Neural progenitor cell (in vitro differentiated cells): ENCODE measurements around the gene SHC3. TPM values are rescaled to one million over a fixed set of nuclear protein-coding genes. Genes with fewer than 3 reads are reported as not detected.
A peak's percentile ranks its signal among the peaks of the same experiment; 100 is the strongest.

Experiments used
- DNase-seq: peaks from one replicate; pipeline ENCODE4 v3.0.0-alpha.2; 2016; ENCODE audit warnings: low spot score
- H2AFZ ChIP-seq: fragments of 200-600 bp; sonication (generic); replicated peaks from 2 replicates; pipeline ENCODE4 v1.6.1; 2016; ENCODE audit warnings: antibody characterized with exemption
- H3F3A ChIP-seq: fragments of 200-600 bp; sonication (generic); 2 replicates; pipeline ENCODE4 v1.6.1; 2016; ENCODE audit warnings: antibody characterized with exemption, low read depth
- H3K27ac ChIP-seq: fragments of 200-600 bp; sonication (generic); 2 replicates; pipeline ENCODE4 v1.5.1; 2016; ENCODE audit warnings: mild to moderate bottlenecking
- H3K27me3 ChIP-seq: fragments of 200-600 bp; sonication (generic); 2 replicates; pipeline ENCODE4 v1.6.1; 2016; ENCODE audit warnings: mild to moderate bottlenecking, moderate library complexity
- H3K36me3 ChIP-seq: fragments of 200-600 bp; sonication (generic); 2 replicates; pipeline ENCODE4 v1.5.1; 2016
- H3K4me1 ChIP-seq: fragments of 200-600 bp; sonication (generic); 2 replicates; pipeline ENCODE4 v1.6.1; 2016; ENCODE audit warnings: mixed run types
- H3K4me2 ChIP-seq: fragments of 200-600 bp; sonication (generic); 2 replicates; pipeline ENCODE4 v1.6.1; 2016
- H3K4me3 ChIP-seq: fragments of 200-600 bp; sonication (generic); 2 replicates; pipeline ENCODE4 v1.5.1; 2016
- H3K79me2 ChIP-seq: fragments of 200-600 bp; sonication (generic); 2 replicates; pipeline ENCODE4 v1.6.1; 2016; ENCODE audit warnings: low read depth
- H3K9ac ChIP-seq: fragments of 200-600 bp; sonication (generic); 2 replicates; pipeline ENCODE4 v1.6.1; 2016
- H3K9me3 ChIP-seq: fragments of 200-600 bp; sonication (generic); 2 replicates; pipeline ENCODE4 v1.5.1; 2016; ENCODE audit warnings: low read depth
- H4K20me1 ChIP-seq: fragments of 200-600 bp; sonication (generic); 2 replicates; pipeline ENCODE4 v1.6.1; 2016; ENCODE audit warnings: low read depth
- H3K27ac Mint-ChIP-seq: 3 replicates; pipeline ENCODE4 v1.8.0; 2021; ENCODE audit warnings: mixed read lengths
- H3K27me3 Mint-ChIP-seq: 2 replicates; pipeline ENCODE4 v1.8.0; 2022; ENCODE audit warnings: low read depth, mild to moderate bottlenecking, inconsistent platforms, moderate library complexity, mixed read lengths; ENCODE audit not compliant: insufficient read depth
- H3K36me3 Mint-ChIP-seq: 3 replicates; pipeline ENCODE4 v1.8.0; 2021; ENCODE audit warnings: mixed read lengths
- H3K4me1 Mint-ChIP-seq: 3 replicates; pipeline ENCODE4 v1.8.0; 2021; ENCODE audit warnings: mixed read lengths
- H3K4me3 Mint-ChIP-seq: 3 replicates; pipeline ENCODE4 v1.8.0; 2021; ENCODE audit warnings: mild to moderate bottlenecking, moderate library complexity, mixed read lengths
- H3K9me3 Mint-ChIP-seq: 3 replicates; pipeline ENCODE4 v1.8.0; 2020; ENCODE audit warnings: mixed read lengths
- EZH2 ChIP-seq: fragments of 200-600 bp; sonication (generic); IDR thresholded peaks from 2 replicates; pipeline ENCODE4 v1.6.1; 2017; ENCODE audit warnings: antibody characterized with exemption, mild to moderate bottlenecking, moderate library complexity
- EZH2phosphoT487 ChIP-seq: fragments of 200-600 bp; sonication (generic); IDR thresholded peaks from 2 replicates; pipeline ENCODE4 v1.6.1; 2017; ENCODE audit warnings: antibody characterized with exemption
- total RNA-seq: library from RNA; depleted of rRNA; stranded (reverse); fragments of >200 nt; gene quantifications from 2 replicates; pipeline ENCODE4 v1.2.3, GENCODE V29; 2015; ENCODE audit warnings: low replicate concordance
- TF ChIP-seq, protein P1 (sequence below): fragments of 200-600 bp; sonication (generic); IDR thresholded peaks from 2 replicates; pipeline ENCODE4 v1.5.1; 2017; ENCODE audit warnings: antibody characterized with exemption, mild to moderate bottlenecking

The SHC3 gene
- total RNA-seq, 1 donor from 2014 or later, result 0.64 TPM

DNA sequence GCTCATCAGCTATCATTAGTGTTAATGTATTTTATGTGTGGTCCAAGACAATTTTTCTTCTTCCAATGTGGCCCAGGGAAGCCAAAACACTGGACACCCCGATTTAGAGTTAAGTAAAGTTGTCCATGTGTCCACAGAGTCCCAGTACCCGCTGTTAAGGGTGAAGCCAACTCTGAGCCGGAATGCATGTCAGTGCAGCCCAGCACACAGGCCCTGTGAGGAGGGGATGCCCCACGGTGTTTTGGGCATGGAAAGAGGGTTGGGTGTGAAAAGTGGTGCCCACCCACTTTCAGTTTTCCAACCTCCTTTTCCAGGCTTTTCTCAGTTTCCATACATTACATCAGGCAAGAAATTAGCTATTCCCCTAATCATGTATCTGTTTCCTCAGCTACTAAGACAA, 24.4 kb downstream of the SHC3 start:
- no peak for TF ChIP-seq EZH2
- TF ChIP-seq, protein P1, sequence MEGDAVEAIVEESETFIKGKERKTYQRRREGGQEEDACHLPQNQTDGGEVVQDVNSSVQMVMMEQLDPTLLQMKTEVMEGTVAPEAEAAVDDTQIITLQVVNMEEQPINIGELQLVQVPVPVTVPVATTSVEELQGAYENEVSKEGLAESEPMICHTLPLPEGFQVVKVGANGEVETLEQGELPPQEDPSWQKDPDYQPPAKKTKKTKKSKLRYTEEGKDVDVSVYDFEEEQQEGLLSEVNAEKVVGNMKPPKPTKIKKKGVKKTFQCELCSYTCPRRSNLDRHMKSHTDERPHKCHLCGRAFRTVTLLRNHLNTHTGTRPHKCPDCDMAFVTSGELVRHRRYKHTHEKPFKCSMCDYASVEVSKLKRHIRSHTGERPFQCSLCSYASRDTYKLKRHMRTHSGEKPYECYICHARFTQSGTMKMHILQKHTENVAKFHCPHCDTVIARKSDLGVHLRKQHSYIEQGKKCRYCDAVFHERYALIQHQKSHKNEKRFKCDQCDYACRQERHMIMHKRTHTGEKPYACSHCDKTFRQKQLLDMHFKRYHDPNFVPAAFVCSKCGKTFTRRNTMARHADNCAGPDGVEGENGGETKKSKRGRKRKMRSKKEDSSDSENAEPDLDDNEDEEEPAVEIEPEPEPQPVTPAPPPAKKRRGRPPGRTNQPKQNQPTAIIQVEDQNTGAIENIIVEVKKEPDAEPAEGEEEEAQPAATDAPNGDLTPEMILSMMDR, result no peak
- no peak for TF ChIP-seq EZH2phosphoT487
- no peaks in the 10 kb centered on the region for H3K36me3 ChIP-seq

DNA sequence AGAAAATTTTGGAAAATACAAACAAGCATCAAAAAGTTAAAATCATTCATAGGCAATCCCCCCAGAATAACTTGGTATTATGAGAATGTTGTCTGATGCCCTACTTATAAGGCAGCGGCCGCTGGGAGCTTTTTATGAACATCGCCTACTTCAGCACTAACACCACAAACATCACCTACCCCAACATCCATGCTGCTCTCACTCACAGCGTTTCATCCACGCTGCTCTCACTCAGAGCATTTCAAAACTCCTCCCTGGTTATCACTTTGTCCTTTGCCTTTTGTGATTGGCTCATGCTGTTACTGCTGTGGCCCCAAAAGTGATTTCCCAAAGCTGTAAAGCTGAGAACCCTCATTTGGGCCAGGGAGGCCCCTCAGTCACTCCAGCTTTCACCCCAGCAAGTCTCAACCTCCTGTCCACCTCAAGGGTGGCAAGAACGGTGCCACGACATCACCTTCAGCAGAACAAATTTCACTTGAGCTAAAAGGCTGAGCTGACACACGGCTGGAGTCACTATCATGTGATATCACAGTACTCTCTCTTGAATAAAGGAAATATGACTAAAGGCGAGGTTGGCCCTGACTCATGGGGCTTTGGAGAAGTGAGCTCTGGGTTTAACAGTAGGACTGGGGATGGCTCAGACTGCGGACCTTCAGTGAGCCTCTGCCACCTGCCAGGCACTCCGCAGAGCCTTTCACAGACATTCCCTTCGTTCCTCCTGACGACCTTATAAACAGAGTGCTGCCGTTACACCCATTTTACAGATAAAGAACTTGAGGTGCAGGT, 25.2 kb downstream of the SHC3 start:
- DNase-seq, result no peak
- Histone ChIP-seq H3K4me2 (no peak overlapping the region), H2AFZ (no peak overlapping the region), H3K4me1 (no peaks in the 10 kb centered on the region), H4K20me1 (no peaks in the 10 kb centered on the region), H3K9me3 (no peaks in the 10 kb centered on the region), H3K27ac (no peak overlapping the region), H3K27me3 (no peaks in the 10 kb centered on the region), H3K79me2 (no peaks in the 10 kb centered on the region), H3K36me3 (no peaks in the 10 kb centered on the region), H3K9ac (no peak overlapping the region), H3F3A (no peaks in the 10 kb centered on the region), H3K4me3 (no peak overlapping the region)
- Mint-ChIP-seq H3K36me3 (peaks cover 37% of the 10 kb centered on the region), H3K4me1 (peaks cover 8% of the 10 kb centered on the region), H3K9me3 (peaks cover 11% of the 10 kb centered on the region), H3K4me3 (no peak overlapping the region), H3K27me3 (no peaks in the 10 kb centered on the region), H3K27ac (peak overlapping the region; percentile 53)
- TF ChIP-seq EZH2phosphoT487 (no peak), EZH2 (no peak)
- TF ChIP-seq, protein P1, result no peak

More for the DNA sequence above, 24.4 kb downstream of the SHC3 start:
- Mint-ChIP-seq H3K9me3 (peaks cover 11% of the 10 kb centered on the region), H3K4me3 (no peak overlapping the region), H3K27me3 (no peaks in the 10 kb centered on the region), H3K36me3 (peaks cover 43% of the 10 kb centered on the region), H3K27ac (no peak overlapping the region), H3K4me1 (peaks cover 8% of the 10 kb centered on the region)
- DNase-seq, result no peak
- no peaks in the 10 kb centered on the region for H3F3A ChIP-seq
- H3K27me3 ChIP-seq, result no peaks in the 10 kb centered on the region
- no peaks in the 10 kb centered on the region for H3K4me1 ChIP-seq
- H3K4me3 ChIP-seq, result no peak overlapping the region
- H3K9ac ChIP-seq, result no peak overlapping the region
- H4K20me1 ChIP-seq, result no peaks in the 10 kb centered on the region
- no peak overlapping the region for H3K27ac ChIP-seq
- H3K79me2 ChIP-seq, result no peaks in the 10 kb centered on the region
- no peaks in the 10 kb centered on the region for H3K9me3 ChIP-seq
- H2AFZ ChIP-seq, result no peak overlapping the region
- no peak overlapping the region for H3K4me2 ChIP-seq

DNA sequence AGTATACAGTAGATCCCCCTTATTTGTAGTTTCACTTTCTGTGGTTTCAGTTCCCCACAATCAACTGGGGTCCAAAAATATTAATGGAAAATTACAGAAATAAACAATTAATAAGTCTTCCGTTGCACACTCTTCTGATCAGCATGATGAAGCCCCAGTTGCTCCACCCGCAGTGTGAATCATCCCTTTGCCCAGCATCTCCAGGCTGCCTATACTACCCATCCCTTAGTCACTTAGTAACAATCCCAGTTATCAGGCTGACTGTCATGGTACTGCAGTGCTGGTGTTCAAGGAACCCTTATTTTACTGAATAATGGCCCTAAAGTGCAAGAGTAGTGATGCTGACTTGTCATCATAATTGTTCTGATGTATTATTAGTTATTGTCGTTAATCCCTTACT, 28.9 kb downstream of the SHC3 start:
- Histone ChIP-seq H3K9me3 (no peaks in the 10 kb centered on the region), H3F3A (no peaks in the 10 kb centered on the region), H3K27ac (no peak overlapping the region), H3K4me2 (no peak overlapping the region), H3K4me3 (no peak overlapping the region), H4K20me1 (no peaks in the 10 kb centered on the region), H2AFZ (no peak overlapping the region), H3K36me3 (no peaks in the 10 kb centered on the region), H3K27me3 (no peaks in the 10 kb centered on the region), H3K79me2 (no peaks in the 10 kb centered on the region), H3K4me1 (no peaks in the 10 kb centered on the region), H3K9ac (no peak overlapping the region)
- Mint-ChIP-seq H3K27ac (no peak overlapping the region), H3K36me3 (peaks cover 32% of the 10 kb centered on the region), H3K4me3 (no peak overlapping the region), H3K4me1 (peaks cover 8% of the 10 kb centered on the region), H3K27me3 (no peaks in the 10 kb centered on the region), H3K9me3 (peaks cover 9% of the 10 kb centered on the region)
- no peak for DNase-seq
- no peak for TF ChIP-seq EZH2phosphoT487
- TF ChIP-seq, protein P1, result no peak
- no peak for TF ChIP-seq EZH2
